ENCODE measurements around the gene ADORA1. TPM values are rescaled to one million over a fixed set of nuclear protein-coding genes. Genes with fewer than 3 reads are reported as not detected.

ADORA1 gene
- total and polyA plus RNA-seq, 10 of the 15 experiments (the other 5 are each of a cell fraction or from before 2014, with no cell fraction given) = not detected

GRCh38 chr1:203175827-203176241, 48.3 kb downstream of the ADORA1 start:
- FAIRE-seq (no peak), ATAC-seq (no peak)
- CTCF ChIA-PET = interaction anchor here (0.8 to 2.1 kb wide), 8 partner anchors 10 to 526 kb away, joined by 3 to 18 read pairs (median 4); partner anchors contain the start of gene CHI3L1
- TF ChIP-seq IKZF1 (conservative IDR thresholded peaks at IDR 0.05) = 0 out of 2 replicates have a peak, but pooled peaks have one; percentile 25
- no peak for TF ChIP-seq SIN3A (IDR thresholded peaks at IDR 0.05; ENCODE audit: low read depth, low read length)
- 0 out of 2 replicates have a peak, but pooled peaks have one; percentile 14 for TF ChIP-seq MEF2A (IDR thresholded peaks at IDR 0.05; ENCODE audit: insufficient read depth, low read depth, low read length)
- TF ChIP-seq SRF (IDR thresholded peaks at IDR 0.05; ENCODE audit: low read depth in 2 of 2, low read length in 2 of 2) = no peak
- no peak for TF ChIP-seq BACH1 (IDR thresholded peaks at IDR 0.05; ENCODE audit: borderline replicate concordance)
- TF ChIP-seq SMAD5 (IDR thresholded peaks at IDR 0.05; ENCODE audit: low read depth) = no peak
- TF ChIP-seq SMARCA5 (IDR thresholded peaks at IDR 0.05) = no peak
- TF ChIP-seq SUZ12 (IDR thresholded peaks at IDR 0.05; ENCODE audit: unreplicated experiment) = no peak
- no peak for TF ChIP-seq JUND (IDR thresholded peaks at IDR 0.05; ENCODE audit: low read depth, low read length)
- TF ChIP-seq NR2F1 (conservative IDR thresholded peaks at IDR 0.05) = 0 out of 2 replicates have a peak, but pooled peaks have one; percentile 20
- TF ChIP-seq PAX8 (IDR thresholded peaks at IDR 0.05) = no peak
- TF ChIP-seq EED (IDR thresholded peaks at IDR 0.05; ENCODE audit: low read depth) = no peak
- no peak for TF ChIP-seq CBX5 (IDR thresholded peaks at IDR 0.05; ENCODE audit: low read depth)
- TF ChIP-seq POLR2A (IDR thresholded peaks at IDR 0.05; ENCODE audit: low read depth, low read length) = no peak
- TF ChIP-seq CTCF (IDR thresholded peaks at IDR 0.05 in 2 of 3, conservative IDR thresholded peaks at IDR 0.05 in 1 of 3; ENCODE audit: control insufficient read depth in 2 of 3, extremely low read depth in 1 of 3, insufficient read depth in 1 of 3, low read depth in 3 of 3, low read length in 3 of 3) = no peak
- TF ChIP-seq MEF2B (IDR thresholded peaks at IDR 0.05; ENCODE audit: partially characterized antibody, poor library complexity, severe bottlenecking) = no peak
- TF ChIP-seq RAD21 (IDR thresholded peaks at IDR 0.05; ENCODE audit: insufficient read depth, low read depth, low read length) = no peak
- no peak for TF ChIP-seq CHD2 (IDR thresholded peaks at IDR 0.05; ENCODE audit: borderline replicate concordance, low read depth, low read length)
- no peak for TF ChIP-seq EZH2 (IDR thresholded peaks at IDR 0.05; ENCODE audit: borderline replicate concordance, control insufficient read depth, low read depth, low read length)
- no peak for TF ChIP-seq MLLT1 (IDR thresholded peaks at IDR 0.05)
- TF ChIP-seq RCOR1 (conservative IDR thresholded peaks at IDR 0.05; ENCODE audit: low read depth, low read length) = no peak
- no peak for TF ChIP-seq LARP7 (IDR thresholded peaks at IDR 0.05)
- TF ChIP-seq SPI1 (IDR thresholded peaks at IDR 0.05; ENCODE audit: borderline replicate concordance, insufficient read depth, low read depth, low read length) = peak; percentile 63
- no peak for TF ChIP-seq CREB1 (IDR thresholded peaks at IDR 0.05; ENCODE audit: low read depth)
- TF ChIP-seq ZNF207 (IDR thresholded peaks at IDR 0.05; ENCODE audit: borderline replicate concordance) = no peak

More at GRCh38 chr1:203175827-203176241, 48.3 kb downstream of the ADORA1 start:
- Histone ChIP-seq H4K20me1 (ENCODE audit: control insufficient read depth, insufficient read depth) (no peaks in the 10 kb centered on the region), H2AFZ (ENCODE audit: control insufficient read depth, low read depth, low read length) (no peak overlapping the region), H3K4me3 (no peak overlapping the region), H3K27ac (ENCODE audit: control insufficient read depth, insufficient read depth) (no peak overlapping the region), H3K27me3 (replicated peaks in 1 of 2; ENCODE audit: control insufficient read depth in 2 of 2, insufficient read depth in 2 of 2, low read length in 1 of 2) (no peaks in the 10 kb centered on the region; a peak in 1 of 4 replicates), H3K9ac (ENCODE audit: control insufficient read depth, insufficient read depth, low read length) (no peak overlapping the region), H3K9me3 (replicated peaks; ENCODE audit: control insufficient read depth, insufficient read depth, low read length) (no peaks in the 10 kb centered on the region), H3K4me2 (ENCODE audit: control insufficient read depth, insufficient read depth) (no peak overlapping the region), H3K79me2 (ENCODE audit: control insufficient read depth, insufficient read depth, low read length) (no peaks in the 10 kb centered on the region), H3K36me3 (ENCODE audit: control insufficient read depth in 2 of 2, insufficient read depth in 2 of 2, low read length in 1 of 2) (no peaks in the 10 kb centered on the region), H3K4me1 (ENCODE audit: control insufficient read depth, insufficient read depth, low read length) (peaks cover 7% of the 10 kb centered on the region; the same call in 1 of the 2 replicates)
- ChIA-PET RAD21 (ENCODE audit: unreplicated experiment) (interaction anchor here (1.4 to 1.7 kb wide), 2 partner anchors 9 to 41 kb away, joined by 4 to 9 read pairs; no protein-coding TSS in a partner anchor), POLR2A (no interaction called here), SMC1A (ENCODE audit: uncharacterized antibody, unreplicated experiment) (interaction anchor here (0.7 to 1.2 kb wide), 3 partner anchors 43 to 136 kb away, joined by 3 read pairs; no protein-coding TSS in a partner anchor)
- no TSS peak for BruUV-seq (replicated peaks)
- 2% methylated on average over 9 of the region's 9 CpGs for WGBS (ENCODE audit: insufficient coverage, insufficient replicate concordance, low lambda C conversion rate, missing lambda C conversion rate)
- in situ Hi-C loops (cut with MboI) = no loop called here
- intact Hi-C loops (cut with micrococcal nuclease; ENCODE audit: unreplicated experiment) = no loop called here
- no peak for DNase-seq (ENCODE audit: low read depth, low spot score)

Data from GM12878 (cell line).